ENCODE measurements around the gene PSIP1.
"Not testable (repeated sequence)": the region's sequence is repeated elsewhere in the genome, so short reads cannot be mapped to it uniquely, and the experiment has no call there.

Gene PSIP1

GRCh38 chr9:15430920-15431844 lies 79.6 kb downstream of the PSIP1 start:
- DNase-seq = no peak

GRCh38 chr9:15427702-15428101 lies 83.1 kb downstream of the PSIP1 start:
- DNase-seq = not testable (repeated sequence)

- DNase-seq = no peak
These were observed 84.8 kb downstream of the PSIP1 start for GRCh38 chr9:15426019-15426418.

GRCh38 chr9:15423231-15423985 lies 87.4 kb downstream of the PSIP1 start:
- peak; percentile 48 for DNase-seq

GRCh38 chr9:15422372-15423230 lies 88.2 kb downstream of the PSIP1 start, which contains the start of gene SNAPC3:
Gene SNAPC3 (plus strand): TSS chr9:15422876. CDS start chr9:15422880, 4 bp downstream.
- DNase-seq = peak; percentile 96

- DNase-seq = no peak
These were observed 88.8 kb downstream of the PSIP1 start for GRCh38 chr9:15421990-15422371.

- DNase-seq = no peak
These were observed 89.2 kb downstream of the PSIP1 start for GRCh38 chr9:15421532-15421931.

GRCh38 chr9:15420796-15421195 lies 90.0 kb downstream of the PSIP1 start:
- no peak for DNase-seq

- no peak for DNase-seq
These were observed 93.1 kb downstream of the PSIP1 start for GRCh38 chr9:15417626-15418025.

GRCh38 chr9:15416880-15417279 lies 93.9 kb downstream of the PSIP1 start:
- DNase-seq = peak; percentile 49

Measured in HCEC 1CT (cell line).